Upper lobe of left lung (tissue), 4 donors: ENCODE measurements around the gene SIGLEC7.

Experiments used
- EP300 ChIP-seq, 4 donors: sonication (generic); formaldehyde crosslinking; IDR thresholded peaks; one replicate each; pipeline ENCODE4 v1.5.1; 2017; ENCODE audit warnings: antibody characterized with exemption in 4 of 4, control low read depth in 2 of 4
- POLR2A ChIP-seq, 4 donors: fragments of 450-650 bp; IDR thresholded peaks; one replicate each; pipeline ENCODE4 v1.5.1; 2016 to 2017; ENCODE audit warnings: antibody characterized with exemption in 4 of 4, mild to moderate bottlenecking in 2 of 4
- POLR2AphosphoS5 ChIP-seq, 2 donors: sonication (generic); formaldehyde crosslinking; IDR thresholded peaks; one replicate each; pipeline ENCODE4 v1.5.1; 2017; ENCODE audit warnings: antibody characterized with exemption in 2 of 2
- TF ChIP-seq, protein P1 (sequence below), 6 experiments: fragments of 450-650 bp in 4 of 6; fragments of 200-600 bp in 2 of 6; sonication (generic) in 2 of 6; IDR thresholded peaks; one replicate each; pipeline ENCODE4 v1.5.1; 2016 to 2019; ENCODE audit warnings: antibody characterized with exemption in 6 of 6

- TF ChIP-seq POLR2AphosphoS5 (IDR thresholded peaks at IDR 0.05) (peak; percentile 81 to 85), POLR2A (IDR thresholded peaks at IDR 0.05) (peak in 2 of 4 donors; percentile 61 to 71), EP300 (IDR thresholded peaks at IDR 0.05) (peak in 1 of 4 donors; percentile 16)
- TF ChIP-seq, protein P1, sequence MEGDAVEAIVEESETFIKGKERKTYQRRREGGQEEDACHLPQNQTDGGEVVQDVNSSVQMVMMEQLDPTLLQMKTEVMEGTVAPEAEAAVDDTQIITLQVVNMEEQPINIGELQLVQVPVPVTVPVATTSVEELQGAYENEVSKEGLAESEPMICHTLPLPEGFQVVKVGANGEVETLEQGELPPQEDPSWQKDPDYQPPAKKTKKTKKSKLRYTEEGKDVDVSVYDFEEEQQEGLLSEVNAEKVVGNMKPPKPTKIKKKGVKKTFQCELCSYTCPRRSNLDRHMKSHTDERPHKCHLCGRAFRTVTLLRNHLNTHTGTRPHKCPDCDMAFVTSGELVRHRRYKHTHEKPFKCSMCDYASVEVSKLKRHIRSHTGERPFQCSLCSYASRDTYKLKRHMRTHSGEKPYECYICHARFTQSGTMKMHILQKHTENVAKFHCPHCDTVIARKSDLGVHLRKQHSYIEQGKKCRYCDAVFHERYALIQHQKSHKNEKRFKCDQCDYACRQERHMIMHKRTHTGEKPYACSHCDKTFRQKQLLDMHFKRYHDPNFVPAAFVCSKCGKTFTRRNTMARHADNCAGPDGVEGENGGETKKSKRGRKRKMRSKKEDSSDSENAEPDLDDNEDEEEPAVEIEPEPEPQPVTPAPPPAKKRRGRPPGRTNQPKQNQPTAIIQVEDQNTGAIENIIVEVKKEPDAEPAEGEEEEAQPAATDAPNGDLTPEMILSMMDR (IDR thresholded peaks at IDR 0.05) = peak in 4 of 6 experiments; percentile 33 to 61 (median 42)
Measured at GRCh38 chr19:51108066-51108804, 33.9 kb upstream of the SIGLEC7 start, which contains the start of gene CTU1.
